ELF-1 (cell line): ENCODE results near the gene PRCD.
A peak's percentile ranks its signal among the peaks of the same experiment; 100 is the strongest.

ENCODE experiments used
- DNase-seq: peaks from one replicate; pipeline ENCODE4 v3.0.0-alpha.2; 2016; ENCODE audit warnings: low read depth, low spot score

PRCD gene

DNA sequence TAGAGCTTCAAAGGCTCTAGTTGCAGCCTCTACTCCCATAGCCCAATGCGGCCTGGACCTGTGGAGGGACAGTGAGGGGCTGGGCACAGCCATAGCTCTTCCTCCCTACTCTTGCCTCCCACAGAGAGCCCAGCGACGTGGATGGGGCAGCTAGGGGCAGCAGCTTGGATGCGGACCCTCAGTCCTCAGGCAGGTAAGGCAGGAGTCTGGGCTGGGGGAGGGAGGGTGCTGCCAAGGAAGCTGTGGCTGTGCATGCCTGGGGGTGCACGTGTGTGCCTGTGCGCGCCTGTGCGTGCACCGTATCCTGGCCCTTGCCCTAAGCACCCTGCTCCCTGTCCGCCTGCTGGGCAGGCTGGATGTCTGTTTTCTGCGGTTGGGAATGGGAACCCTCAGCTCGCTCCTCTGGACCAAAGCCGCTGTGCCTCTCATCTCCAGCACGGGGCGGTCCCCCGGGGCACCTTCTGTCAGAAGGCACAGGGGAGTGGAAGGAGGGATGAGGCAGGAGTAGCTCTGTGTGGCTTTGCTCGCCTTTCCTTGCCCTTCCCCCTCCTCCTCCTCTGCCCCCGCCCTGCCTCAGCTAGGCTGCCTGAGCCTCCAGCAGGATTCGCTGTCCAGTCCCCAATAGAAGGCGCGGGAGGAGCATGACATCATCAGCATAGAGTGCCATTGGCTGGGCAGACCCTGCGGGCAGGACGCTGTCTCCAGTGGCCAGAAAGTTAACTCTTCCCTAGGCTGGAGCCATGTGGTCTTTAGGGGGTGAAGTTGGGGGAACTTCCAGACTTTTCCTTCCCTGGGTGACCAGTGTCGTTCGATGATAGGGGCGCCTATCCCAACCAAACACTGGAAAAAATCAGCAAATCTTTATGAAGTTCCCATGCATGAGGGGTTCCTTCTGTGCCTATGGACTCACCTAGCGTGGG, 797 bp downstream of the PRCD start:
- peak; percentile 97 for DNase-seq

- no peak for DNase-seq
Observed at GRCh38 chr17:76541739-76542454, 2.1 kb downstream of the PRCD start.

- DNase-seq: no peak
Observed at GRCh38 chr17:76542566-76542971, 2.7 kb downstream of the PRCD start.

- no peak for DNase-seq
Observed at GRCh38 chr17:76542984-76543383, 3.1 kb downstream of the PRCD start.

GRCh38 chr17:76543482-76543825, 3.6 kb downstream of the PRCD start:
- DNase-seq: no peak

- DNase-seq: peak; percentile 65
Observed at GRCh38 chr17:76543826-76544545, 4.1 kb downstream of the PRCD start.

DNA sequence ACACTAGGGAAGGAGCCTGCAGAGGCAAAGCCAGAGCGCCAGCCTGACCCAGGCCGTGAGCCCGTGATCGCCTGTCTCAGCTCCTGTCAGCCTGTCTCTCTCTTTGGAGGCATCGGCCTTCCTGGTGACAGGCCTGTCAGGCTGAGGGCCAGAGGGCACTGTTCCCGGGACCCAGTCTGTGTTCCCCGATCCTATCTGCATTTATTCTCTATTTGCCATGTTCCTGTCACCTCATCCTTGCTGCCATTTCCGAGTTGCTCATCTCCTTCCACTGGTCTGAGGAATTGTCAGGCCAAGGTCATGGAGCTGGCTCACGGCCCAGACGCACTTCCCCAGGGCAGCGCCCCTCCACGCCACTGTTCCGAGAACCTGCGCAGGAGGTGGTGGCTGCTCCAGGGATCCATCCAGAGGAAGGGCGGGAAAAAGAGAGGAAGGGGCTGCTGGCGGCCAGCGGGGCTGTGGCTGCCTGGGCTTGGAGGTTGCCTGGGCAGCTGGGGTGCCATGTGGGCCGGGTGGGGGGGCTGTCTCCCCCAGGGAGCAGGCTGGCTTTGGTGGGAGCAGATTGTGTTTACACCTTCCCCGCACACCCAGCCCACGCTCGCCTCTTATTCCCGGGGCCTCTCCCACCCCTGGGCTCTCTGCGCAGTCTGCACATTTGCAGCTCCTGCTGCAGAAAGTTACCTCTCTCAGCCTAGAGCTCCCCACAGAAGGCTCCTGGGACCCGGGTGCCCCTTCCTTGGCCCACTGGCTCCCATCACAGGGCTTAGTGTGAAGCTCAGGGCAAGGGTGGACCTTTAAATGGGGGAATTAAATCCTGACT, 4.9 kb downstream of the PRCD start:
- DNase-seq: no peak

DNA sequence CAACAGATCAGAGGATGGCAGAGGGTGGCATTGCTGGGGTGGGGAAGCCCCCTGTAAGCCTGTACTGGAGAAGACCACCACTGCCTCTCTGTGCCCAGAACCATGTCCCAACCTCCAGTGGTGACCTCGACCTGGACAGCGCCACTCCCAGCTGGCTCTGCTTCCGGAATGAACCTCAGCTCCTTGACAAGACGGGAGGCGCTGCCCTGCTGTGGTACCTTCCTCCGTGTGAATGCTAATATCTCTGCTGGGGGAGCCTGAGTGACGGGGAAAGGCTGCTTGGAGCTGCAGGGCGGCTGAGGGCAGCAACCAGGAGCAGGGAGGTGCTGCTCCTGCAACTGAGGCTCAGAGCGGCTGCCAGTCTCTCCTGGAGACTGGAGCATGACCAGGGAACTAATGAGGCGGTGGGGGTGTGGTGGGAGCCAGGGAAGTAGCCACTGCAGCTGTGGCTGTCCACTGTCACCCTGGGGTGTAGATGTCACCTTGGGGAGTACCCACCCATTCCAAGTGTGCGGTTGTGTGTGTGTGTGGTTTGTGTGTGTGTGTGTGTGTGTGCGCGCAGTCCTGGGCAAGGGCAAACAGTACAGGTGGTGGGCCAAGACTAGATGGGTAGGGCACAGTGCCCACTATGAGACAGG, 6.2 kb downstream of the PRCD start:
- DNase-seq: no peak

DNA sequence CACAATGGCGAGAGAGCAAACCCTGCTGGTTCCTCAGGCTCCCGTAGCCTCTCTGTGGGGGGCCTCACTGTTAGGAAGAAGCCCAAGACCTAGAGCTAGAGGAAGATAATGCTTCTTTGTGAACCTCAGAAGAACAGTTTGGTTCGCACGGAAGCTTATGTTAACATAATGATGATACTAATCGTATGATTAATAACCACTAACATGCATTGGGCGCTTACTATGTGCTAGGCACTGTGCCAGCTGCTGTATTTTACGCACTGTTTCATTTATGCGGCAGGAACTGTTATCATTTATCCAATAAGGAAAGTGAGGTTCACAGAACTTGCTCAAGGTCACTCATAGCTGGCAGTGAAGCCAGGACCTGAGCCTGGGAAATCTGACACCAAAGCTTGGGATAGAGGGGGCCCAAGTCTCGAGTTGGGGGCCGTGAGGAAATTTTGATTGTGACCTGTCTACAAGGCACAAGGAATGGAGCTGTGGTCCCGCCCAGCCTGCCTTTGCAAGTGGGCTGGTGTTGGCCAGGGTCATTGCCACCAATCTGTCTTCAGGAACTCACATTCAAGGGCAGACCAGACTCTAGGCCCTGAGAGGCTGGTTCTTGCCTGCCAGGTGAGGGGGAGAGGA, 6.8 kb downstream of the PRCD start:
- no peak for DNase-seq

DNA sequence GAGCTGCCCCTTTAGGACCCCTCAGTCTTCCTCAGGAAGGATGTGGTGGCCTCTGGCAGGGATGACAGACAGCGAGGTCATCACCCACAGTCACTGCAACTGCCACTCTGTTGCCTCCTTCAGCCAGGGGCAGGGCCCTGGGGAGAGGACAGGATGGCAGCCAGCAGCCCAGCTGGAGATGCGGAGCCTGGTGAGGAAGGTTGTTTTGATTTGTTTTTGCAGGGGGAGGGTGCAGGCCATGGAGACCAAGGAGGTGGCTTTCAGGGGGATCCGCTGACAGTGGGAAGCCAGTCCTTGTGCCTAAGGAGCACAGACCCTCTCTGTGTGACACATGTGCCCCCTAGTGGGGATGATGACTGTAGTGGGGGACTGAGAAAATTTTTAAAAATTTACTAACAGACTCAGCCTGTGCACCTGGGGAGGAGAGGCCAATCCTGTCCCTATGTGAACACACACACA, 7.4 kb downstream of the PRCD start:
- peak; percentile 64 for DNase-seq

GRCh38 chr17:76547642-76548202, 7.9 kb downstream of the PRCD start:
- no peak for DNase-seq

DNA sequence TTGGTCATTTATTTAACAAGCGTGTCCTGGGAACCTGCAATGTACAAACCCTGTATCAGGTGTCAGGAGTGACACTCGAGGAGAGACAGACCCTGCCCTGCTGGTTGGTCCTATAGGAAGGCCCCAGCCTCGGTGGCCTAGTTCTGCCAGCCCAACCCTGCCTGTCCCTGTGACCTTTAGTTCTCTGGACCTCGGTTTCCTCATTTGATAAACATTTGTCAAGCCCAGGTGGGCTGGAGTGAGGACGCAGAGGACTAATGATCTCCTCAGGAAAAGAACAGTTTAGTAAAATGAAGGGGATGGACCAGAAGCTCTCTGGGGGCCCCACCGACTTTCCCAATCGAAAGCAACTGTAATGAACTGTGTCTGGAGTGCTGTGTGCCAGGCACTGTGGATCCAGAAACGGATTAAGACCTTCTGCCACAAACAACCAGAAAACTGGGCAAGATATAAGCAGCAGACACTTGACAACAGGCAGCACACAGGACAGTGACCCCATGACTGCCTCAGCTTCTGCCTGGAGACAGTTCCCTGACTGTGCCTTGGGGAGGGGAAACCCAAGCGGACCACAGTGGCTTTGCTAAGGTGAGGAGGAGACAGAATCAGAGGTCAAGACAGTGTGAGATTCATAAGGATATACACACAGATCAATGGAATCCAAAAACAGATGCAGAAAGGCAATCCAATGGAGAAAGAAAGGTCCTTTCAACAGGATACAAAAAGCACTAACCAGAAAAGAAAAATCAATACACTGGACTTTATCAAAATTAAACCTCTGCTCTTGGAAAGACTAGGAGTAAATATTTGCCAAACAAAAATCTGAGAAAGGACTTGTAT, 8.8 kb downstream of the PRCD start:
- DNase-seq: no peak

GRCh38 chr17:76549215-76549518, 9.3 kb downstream of the PRCD start:
- no peak for DNase-seq

GRCh38 chr17:76549539-76549938, 9.7 kb downstream of the PRCD start:
- no peak for DNase-seq

GRCh38 chr17:76550712-76551615, 11.1 kb downstream of the PRCD start:
- DNase-seq: no peak

DNA sequence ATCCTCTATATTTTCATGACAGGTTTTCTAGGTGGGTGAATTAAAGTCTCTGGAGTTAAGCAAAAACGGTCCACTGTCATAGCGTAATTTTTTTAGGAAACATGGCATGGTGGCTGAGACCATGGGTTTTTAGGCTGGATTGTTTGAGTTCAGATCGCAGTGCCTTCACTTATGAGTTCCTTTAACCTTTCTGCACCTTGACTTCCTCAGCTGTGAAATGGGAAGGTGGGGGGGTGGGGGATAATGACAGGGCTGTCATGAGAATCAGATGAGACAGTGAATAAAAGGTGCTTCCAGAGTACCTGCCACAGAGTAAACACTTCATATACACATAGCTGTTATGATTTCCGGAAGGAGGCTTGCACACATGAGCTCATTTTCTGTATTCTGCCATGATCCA, 11.8 kb downstream of the PRCD start:
- no peak for DNase-seq

GRCh38 chr17:76553178-76553908, 13.5 kb downstream of the PRCD start:
- no peak for DNase-seq

DNA sequence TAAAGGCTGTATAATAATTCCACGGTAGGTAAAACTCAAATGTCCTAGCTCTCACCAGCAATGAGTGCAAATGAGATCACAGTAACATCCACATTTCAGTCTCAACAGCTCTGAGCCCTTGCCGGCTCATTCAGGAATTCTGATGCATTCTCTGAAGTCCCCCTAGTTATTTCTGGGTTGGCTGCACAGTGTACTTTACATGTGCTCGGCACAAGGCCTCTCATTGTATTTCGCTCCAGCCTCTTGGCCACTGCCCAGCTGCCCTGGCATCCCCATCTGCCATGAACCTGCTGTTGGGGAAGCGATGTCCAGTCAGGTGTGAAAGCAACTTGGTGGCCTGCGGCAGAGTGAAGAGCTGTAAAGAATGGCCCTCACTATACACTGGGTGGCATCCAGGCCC, 14.3 kb downstream of the PRCD start:
- DNase-seq: no peak
